HT-29 (cell line): ENCODE measurements around the gene FTO. TPM values are rescaled to one million over a fixed set of nuclear protein-coding genes. Genes with fewer than 3 reads are reported as not detected.

ENCODE experiments used
- DNase-seq: peaks from one replicate; pipeline ENCODE4 v3.0.0-alpha.2; 2015; ENCODE audit warnings: low spot score
- total RNA-seq: library from RNA; depleted of rRNA; stranded (reverse); fragments of >200 nt; shearing (Covaris generic); gene quantifications from 2 replicates; pipeline ENCODE4 v1.2.3, GENCODE V29; 2014

Gene FTO
- total RNA-seq, 1 experiment from 2014 or later, result 18.8 TPM

- DNase-seq, result no peak
These were observed 408.7 kb downstream of the FTO start for GRCh38 chr16:54112451-54113206.

GRCh38 chr16:54115558-54115957, 411.6 kb downstream of the FTO start:
- DNase-seq, result no peak

- no peak for DNase-seq
These were observed 412.2 kb downstream of the FTO start for GRCh38 chr16:54116124-54116655.

DNA sequence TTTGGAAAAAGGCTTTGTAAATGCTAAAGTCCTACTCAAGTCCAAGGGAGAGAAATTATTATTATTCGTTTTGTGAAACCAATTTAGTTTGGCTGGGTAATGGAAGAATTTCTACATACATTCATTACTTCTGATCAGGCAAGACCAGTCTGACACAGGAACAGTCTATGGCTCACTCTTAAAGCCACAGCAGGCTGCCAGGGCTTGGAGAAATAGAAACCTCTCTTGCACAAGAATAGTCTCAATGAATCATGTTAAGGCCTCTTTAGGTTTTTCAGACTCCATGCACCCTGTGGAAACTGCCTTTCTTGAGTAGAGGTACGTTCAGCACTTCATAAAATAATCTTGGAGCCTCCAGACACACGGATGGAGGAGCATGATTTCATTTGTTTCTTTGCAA, 414.9 kb downstream of the FTO start:
- DNase-seq, result no peak

DNA sequence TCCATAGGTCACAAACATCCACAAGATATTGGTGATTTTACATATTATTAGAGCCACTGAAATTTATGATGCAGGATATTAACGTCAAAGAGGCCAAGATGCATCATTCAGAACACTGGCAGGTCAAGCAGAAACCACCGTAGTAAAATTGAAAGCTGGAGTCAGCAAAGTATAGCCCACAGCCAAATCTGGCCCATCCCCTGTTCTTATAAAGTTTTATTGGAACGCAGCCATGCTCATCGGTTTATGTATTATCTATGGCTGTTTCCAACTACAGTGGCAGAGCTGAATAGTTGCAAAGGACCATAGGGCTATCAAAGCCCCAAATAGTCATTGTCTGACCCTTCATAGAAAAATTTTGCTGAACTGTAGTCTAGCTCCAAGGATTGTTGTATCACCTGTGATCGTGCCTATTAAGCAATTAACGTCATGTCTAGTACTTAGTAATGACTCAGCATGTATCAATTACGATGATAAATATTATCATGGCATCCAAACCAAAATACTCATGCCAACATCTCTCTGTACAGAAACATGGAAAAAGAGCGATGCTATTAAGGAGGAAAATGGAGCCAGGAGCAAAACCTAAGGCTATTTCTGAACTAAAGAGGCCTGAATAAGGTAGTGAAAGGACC, 417.0 kb downstream of the FTO start:
- DNase-seq, result no peak

- no peak for DNase-seq
These were observed 417.8 kb downstream of the FTO start for GRCh38 chr16:54121539-54122295.

- no peak for DNase-seq
These were observed 419.8 kb downstream of the FTO start for GRCh38 chr16:54123766-54124165.

- DNase-seq, result no peak
These were observed 422.0 kb downstream of the FTO start for GRCh38 chr16:54125751-54126655.

- DNase-seq, result no peak
These were observed 423.0 kb downstream of the FTO start for GRCh38 chr16:54126907-54127306.

GRCh38 chr16:54128629-54129234, 424.8 kb downstream of the FTO start:
- no peak for DNase-seq

- DNase-seq, result no peak
These were observed 425.9 kb downstream of the FTO start for GRCh38 chr16:54129810-54130209.

GRCh38 chr16:54135361-54136275, 431.7 kb downstream of the FTO start:
- DNase-seq, result no peak

DNA sequence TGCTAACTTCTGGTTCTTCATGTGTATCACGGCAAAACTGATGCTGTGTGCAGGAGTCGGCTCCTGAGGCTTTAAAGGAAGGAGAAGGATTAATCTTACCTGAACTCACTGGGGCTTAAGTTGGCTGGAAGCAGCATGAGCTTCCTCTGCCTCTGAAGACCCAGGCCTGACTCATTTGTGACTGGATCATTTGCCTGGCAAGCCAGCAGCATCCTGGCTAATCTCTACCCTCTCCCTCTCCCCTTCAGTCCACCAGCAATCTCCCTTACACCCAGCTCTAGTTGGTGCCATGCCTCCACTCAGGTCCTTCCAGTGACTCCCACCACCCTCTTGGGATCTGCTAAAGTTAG, 432.3 kb downstream of the FTO start:
- DNase-seq, result no peak

GRCh38 chr16:54140057-54140787, 436.3 kb downstream of the FTO start:
- DNase-seq, result no peak

DNA sequence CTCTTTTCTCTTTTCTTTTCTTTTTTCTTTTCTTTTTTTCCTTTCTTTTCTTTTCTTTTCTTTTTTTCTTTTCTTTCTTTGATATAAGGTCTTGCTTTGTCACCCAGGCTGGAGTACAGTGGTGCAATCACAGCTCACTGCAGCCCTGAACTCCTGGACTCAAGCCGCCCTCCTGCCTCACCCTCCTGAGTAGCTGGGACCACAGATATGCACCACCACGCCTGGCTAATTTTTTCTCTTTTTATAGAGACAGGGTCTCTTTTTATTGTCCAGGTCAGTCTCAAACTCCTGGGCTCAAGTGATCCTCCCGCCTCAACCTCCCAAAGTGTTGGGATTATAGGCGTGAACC, 436.8 kb downstream of the FTO start:
- no peak for DNase-seq

GRCh38 chr16:54142787-54143186, 438.8 kb downstream of the FTO start:
- no peak for DNase-seq

GRCh38 chr16:54143410-54143809, 439.5 kb downstream of the FTO start:
- DNase-seq, result no peak

GRCh38 chr16:54143934-54144571, 440.1 kb downstream of the FTO start:
- no peak for DNase-seq

DNA sequence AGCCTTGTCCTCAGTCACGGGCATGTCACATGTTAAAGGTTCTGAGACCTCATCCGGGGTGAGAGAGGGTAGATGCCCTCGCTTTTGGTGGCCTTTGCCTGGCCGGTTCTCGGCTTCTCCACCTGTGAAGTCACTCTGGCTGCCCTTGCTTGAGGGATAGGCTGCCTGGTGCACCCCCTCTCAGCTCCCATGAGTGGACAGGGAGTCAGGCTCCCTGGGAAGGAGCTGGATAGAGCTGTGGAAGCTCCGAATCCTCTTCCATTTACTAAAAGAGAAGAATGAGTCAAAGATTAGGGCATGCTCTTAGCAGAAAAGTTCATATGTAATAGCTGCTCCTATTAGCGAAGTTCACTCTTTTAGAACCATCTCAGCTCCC, 440.6 kb downstream of the FTO start:
- DNase-seq, result no peak
